ENCODE data around the gene RTN4RL2. TPM values are rescaled to one million over a fixed set of nuclear protein-coding genes. Genes with fewer than 3 reads are reported as not detected.

The RTN4RL2 gene
- polyA plus RNA-seq, 3 donors: 0.40 to 0.53 (median 0.44) TPM

DNA sequence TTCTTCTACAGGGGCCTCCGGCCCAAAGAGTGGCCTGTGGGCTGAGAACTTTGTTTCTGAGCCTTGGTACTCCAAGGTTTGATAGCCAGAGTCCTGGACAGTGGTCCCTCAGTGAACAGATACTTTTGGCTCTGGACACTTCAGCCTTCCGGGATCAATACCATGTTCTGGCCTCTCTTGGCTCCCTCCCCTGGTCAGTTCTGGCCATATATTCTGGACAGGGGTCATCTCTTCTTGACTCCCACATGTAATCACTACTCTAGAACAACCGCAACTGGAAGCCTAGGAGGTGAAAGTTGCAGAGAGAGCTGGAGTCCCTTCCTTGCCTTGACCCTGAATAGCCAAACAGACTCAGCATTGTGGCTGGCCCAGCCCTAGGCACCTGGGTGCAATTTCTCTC is 2.3 kb downstream of the RTN4RL2 start:
- no peaks in the 10 kb centered on the region for H3K79me2 ChIP-seq (ENCODE audit: insufficient read depth, low read length)
- peaks cover 24 to 46% of the 10 kb centered on the region in 2 donors for H3K27me3 ChIP-seq (ENCODE audit: control insufficient read depth in 2 of 2, insufficient read depth in 2 of 2, low read length in 2 of 2)
- no peak overlapping the region for H3K27ac Mint-ChIP-seq
- H2AFZ ChIP-seq (ENCODE audit: insufficient read depth, low read depth, low read length, poor library complexity, severe bottlenecking): no peak overlapping the region
- no peak overlapping the region for H3K4me3 ChIP-seq (replicated peaks in 1 of 3; ENCODE audit: low read depth in 2 of 3, low read length in 3 of 3)
- H3K4me1 ChIP-seq (ENCODE audit: control insufficient read depth in 1 of 2, insufficient read depth in 2 of 2, low read length in 2 of 2): peaks cover 38 to 40% of the 10 kb centered on the region in 2 donors
- H3K9me3 Mint-ChIP-seq: peaks cover 0 to 28% (median 7%) of the 10 kb centered on the region in 7 donors
- H3K4me3 Mint-ChIP-seq: peak overlapping the region in 1 of 2 donors; percentile 55
- H3K4me1 Mint-ChIP-seq: peaks cover 38% of the 10 kb centered on the region
- H3K27me3 Mint-ChIP-seq (ENCODE audit: low read depth in 3 of 3): peaks cover 34 to 53% (median 52%) of the 10 kb centered on the region in 3 donors
- no peak overlapping the region for H3K9ac ChIP-seq (ENCODE audit: insufficient read depth, low read length, poor library complexity, severe bottlenecking)
- no peak overlapping the region for H3K4me2 ChIP-seq (replicated peaks; ENCODE audit: extremely low read depth, low read length, poor library complexity, severe bottlenecking)
- no peaks in the 10 kb centered on the region for H4K20me1 ChIP-seq (ENCODE audit: insufficient read depth, low read length)
- no peaks in the 10 kb centered on the region for H3K36me3 ChIP-seq (replicated peaks in 1 of 2; ENCODE audit: control insufficient read depth in 1 of 2, insufficient read depth in 2 of 2, low read length in 2 of 2)
- no peak for DNase-seq
- peaks cover 0 to 4% of the 10 kb centered on the region in 2 donors for H3K9me3 ChIP-seq (replicated peaks in 1 of 2; ENCODE audit: control insufficient read depth in 1 of 2, insufficient read depth in 1 of 2, low read length in 2 of 2)
- 88% methylated on average over 2 of the region's 3 CpGs for WGBS (ENCODE audit: insufficient coverage)
- TF ChIP-seq CTCF (IDR thresholded peaks at IDR 0.05): no peak
- peaks cover 4 to 20% of the 10 kb centered on the region in 2 donors for H3K36me3 Mint-ChIP-seq
- no peak overlapping the region for H3K27ac ChIP-seq (ENCODE audit: low read depth in 1 of 2, low read length in 2 of 2)
- intact Hi-C loops (cut with micrococcal nuclease): no loop called here

DNA sequence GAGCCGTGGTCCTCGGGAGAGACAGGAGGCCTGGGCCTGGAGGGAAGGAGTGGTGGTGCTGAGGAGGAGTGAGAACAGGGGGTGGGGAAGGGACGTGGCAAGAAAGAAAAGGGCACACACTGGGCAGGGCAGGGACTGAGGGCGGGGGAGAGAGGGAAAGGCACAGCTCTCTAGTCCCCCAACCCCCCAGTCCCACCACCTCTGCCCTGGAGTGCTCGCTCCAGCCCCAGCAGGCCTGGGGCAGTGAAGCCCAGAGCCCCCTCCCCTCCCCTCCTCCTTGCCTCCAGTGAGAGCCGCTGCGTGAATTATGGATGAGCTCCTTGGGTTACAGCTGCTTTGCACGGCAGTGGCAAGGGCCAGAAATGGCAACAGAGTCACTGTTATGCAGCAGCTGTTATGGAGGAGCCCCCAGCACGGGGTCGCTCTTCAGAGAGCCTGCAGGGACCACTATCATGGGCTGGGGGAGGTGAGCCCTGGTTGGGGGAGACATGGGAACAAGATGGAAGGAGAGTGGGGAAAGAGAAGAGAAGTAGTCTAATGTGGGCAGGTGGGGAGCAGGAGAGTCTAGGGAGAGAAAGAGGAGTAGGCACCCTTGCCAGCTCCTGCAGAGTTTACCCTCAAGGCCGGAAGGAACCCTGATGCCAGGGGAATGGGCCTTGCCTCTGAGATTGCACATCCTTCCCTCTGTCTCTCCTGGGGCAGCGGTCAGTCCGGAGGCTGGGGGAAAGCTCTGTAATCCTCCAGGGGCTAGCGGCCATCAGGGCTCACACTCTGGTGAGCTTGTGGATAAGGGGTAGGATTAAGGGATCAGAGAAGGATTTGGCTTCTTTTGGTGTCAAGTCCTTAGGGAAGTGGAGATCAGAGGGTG is 3.6 kb downstream of the RTN4RL2 start:
- no peaks in the 10 kb centered on the region for H3K9me3 ChIP-seq (replicated peaks in 1 of 2; ENCODE audit: control insufficient read depth in 1 of 2, insufficient read depth in 1 of 2, low read length in 2 of 2)
- no peak overlapping the region for H3K27ac ChIP-seq (ENCODE audit: low read depth in 1 of 2, low read length in 2 of 2)
- peaks cover 10 to 17% of the 10 kb centered on the region in 2 donors for H3K36me3 Mint-ChIP-seq
- no peak overlapping the region for H3K4me3 Mint-ChIP-seq
- peaks cover 0 to 18% (median 4%) of the 10 kb centered on the region in 7 donors for H3K9me3 Mint-ChIP-seq
- peaks cover 24 to 40% (median 40%) of the 10 kb centered on the region in 3 donors for H3K27me3 Mint-ChIP-seq (ENCODE audit: low read depth in 3 of 3)
- H4K20me1 ChIP-seq (ENCODE audit: insufficient read depth, low read length): no peaks in the 10 kb centered on the region
- intact Hi-C loops (cut with micrococcal nuclease): no loop called here
- WGBS (ENCODE audit: insufficient coverage): 82% methylated on average over 8 of the region's 14 CpGs
- no peak for DNase-seq
- no peak overlapping the region for H3K27ac Mint-ChIP-seq
- H3K4me2 ChIP-seq (replicated peaks; ENCODE audit: extremely low read depth, low read length, poor library complexity, severe bottlenecking): no peak overlapping the region
- no peaks in the 10 kb centered on the region for H3K79me2 ChIP-seq (ENCODE audit: insufficient read depth, low read length)
- peaks cover 27% of the 10 kb centered on the region in 2 donors for H3K4me1 ChIP-seq (ENCODE audit: control insufficient read depth in 1 of 2, insufficient read depth in 2 of 2, low read length in 2 of 2)
- H3K4me1 Mint-ChIP-seq: peaks cover 29% of the 10 kb centered on the region
- H3K36me3 ChIP-seq (replicated peaks in 1 of 2; ENCODE audit: control insufficient read depth in 1 of 2, insufficient read depth in 2 of 2, low read length in 2 of 2): no peaks in the 10 kb centered on the region
- H3K27me3 ChIP-seq (ENCODE audit: control insufficient read depth in 2 of 2, insufficient read depth in 2 of 2, low read length in 2 of 2): peaks cover 14 to 33% of the 10 kb centered on the region in 2 donors
- H3K4me3 ChIP-seq (replicated peaks in 1 of 3; ENCODE audit: low read depth in 2 of 3, low read length in 3 of 3): no peak overlapping the region
- TF ChIP-seq CTCF (IDR thresholded peaks at IDR 0.05): no peak
- no peak overlapping the region for H3K9ac ChIP-seq (ENCODE audit: insufficient read depth, low read length, poor library complexity, severe bottlenecking)
- no peak overlapping the region for H2AFZ ChIP-seq (ENCODE audit: insufficient read depth, low read depth, low read length, poor library complexity, severe bottlenecking)

All from CD14-positive monocyte (primary cell).